Stimulated activated CD4-positive, alpha-beta T cell treated with anti-CD3 and anti-CD28 coated beads, Interleukin-1b, Interleukin-23, amount 100 ng/mL, for 24 hours (primary cell): ENCODE measurements around the gene ARL8A.
"Not testable (repeated sequence)": the region's sequence is repeated elsewhere in the genome, so short reads cannot be mapped to it uniquely, and the experiment has no call there.

Experiments used
- DNase-seq, 4 experiments: peaks; one replicate each; pipeline ENCODE4 v3.0.0-alpha.2; 2020; ENCODE audit warnings: low read depth in 4 of 4, low spot score in 1 of 4

ARL8A gene

DNA sequence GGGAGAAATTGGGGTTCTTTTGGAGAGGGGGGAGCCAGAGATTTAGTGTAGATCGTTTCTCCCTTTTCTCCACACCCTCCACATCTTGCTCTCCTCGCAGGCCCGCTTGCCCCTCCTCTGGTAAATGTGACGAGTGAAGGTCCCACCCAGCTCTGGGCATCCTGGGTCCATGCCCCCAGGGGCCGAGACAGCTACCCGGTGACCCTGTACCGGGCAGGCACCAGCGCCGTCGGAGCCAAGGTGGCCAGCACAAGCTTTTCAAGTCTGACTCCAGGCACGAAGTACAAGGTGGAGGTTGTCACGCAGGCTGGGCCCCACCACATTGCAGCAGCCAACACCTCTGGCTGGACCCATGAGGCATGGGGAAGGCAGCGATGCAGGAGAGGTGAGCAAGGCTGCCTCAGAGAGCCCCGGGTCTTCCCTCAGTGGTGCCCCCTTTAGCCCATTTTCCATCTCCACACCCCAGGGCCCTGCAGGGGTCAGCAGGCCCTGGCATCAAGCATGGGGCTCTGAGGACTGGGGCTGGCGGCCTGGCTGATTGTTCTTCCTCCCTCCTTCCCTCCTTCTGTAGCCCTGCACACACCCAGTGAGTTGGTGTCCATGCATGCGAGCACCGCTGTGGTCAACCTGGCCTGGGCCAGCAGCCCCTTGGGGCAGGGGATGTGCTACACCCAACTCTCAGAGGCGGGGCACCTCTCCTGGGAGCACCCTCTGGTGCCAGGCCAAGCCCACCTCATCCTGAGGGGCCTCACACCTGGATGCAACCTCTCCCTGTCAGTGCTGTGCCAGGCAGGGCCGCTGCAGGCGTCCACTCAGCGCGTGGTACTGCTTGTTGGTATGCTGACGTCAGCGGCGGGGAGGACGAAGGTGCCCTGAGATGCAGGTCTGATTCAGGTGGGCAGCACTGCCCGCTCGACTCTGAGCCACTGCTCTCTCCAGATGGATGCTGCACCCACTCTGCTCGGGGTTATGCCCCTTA lies 32.7 kb upstream of the ARL8A start:
- no peak for DNase-seq

DNA sequence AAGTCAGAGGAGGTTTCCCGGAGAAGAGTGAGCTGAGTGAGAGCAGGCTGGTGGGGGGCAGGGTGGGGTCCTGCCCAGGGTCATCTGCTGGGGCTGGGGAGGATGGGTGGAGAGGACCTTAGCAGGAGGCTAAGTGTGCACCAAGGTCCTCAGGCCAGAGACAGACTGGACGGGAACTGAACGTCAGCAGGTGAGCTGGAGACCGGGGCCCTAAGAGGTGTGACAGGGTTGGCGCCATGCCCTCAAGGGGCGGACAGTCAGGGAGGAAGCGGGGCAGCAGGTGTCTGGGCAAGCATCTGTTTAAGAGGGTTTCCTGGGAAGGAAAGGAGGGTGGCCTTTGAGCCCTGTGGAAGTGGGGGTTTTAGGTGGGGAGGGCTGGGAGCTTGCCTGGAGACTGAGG lies 29.5 kb upstream of the ARL8A start:
- DNase-seq: no peak

DNA sequence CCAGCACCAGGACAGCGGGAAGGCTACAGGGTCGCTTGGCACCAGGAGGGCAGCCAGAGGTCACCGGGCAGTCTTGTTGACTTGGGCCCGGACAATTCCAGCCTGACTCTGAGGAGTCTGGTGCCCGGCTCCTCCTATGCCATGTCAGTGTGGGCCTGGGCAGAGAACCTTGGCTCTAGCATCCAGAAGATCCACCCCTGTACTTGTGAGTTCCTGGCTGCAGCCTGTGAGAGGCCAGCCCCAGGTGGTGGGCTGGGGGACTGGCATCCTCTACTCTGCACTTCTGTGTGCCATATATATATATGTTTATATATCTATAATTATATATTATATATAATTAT lies 27.4 kb upstream of the ARL8A start:
- DNase-seq: no peak

DNA sequence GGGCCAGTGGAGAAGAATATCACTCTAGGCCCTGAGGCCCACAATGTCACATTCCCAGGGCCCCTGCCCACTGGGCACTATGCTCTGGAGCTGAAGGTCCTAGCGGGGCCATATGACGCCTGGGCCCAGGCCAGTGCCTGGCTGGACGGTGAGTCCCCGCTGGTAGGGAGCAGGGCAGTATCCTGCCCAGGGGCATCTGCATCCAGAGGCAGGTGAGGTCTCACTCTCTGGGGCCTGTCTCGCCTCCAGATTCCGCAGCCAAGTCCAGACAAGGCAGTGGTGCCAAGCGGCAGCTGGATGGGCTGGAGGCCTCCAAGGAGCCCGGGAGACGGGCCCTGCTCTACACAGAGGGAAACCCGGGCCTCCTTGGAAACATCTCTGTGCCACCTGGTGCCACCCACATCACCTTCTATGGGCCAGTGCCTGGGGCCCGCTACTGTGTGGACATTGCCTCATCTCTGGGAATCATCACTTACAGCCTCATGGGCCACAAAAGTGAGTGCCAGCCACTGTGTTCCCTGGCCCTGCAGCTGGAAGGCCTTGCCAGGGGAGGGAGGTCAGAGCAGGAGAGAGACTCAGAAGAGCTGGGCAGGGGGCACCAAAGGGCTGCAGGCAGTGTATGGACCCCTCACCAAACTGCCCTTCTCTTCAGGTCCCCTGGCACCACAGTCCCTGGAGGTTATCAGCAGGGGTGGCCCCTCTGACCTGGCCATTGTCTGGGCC lies 26.9 kb upstream of the ARL8A start:
- DNase-seq: no peak

DNA sequence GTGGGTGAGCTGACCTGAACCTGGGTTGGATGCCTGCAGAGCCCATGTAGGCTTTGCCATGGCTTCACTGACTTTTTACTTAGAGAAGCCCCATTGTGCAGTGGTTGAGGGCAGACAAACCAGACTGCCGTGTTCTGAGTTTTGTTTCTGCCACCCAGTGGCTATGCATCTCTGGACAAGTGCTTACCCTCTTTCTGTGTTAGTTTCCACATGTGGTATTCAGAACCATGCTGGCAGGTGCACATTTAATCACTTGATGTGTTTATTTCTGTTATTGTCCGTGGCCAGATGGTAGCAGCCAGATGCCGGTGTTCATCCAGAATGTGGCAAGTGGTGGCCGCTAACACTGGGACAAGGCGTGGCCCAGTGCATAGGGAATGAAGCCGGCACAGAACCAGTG lies 26.2 kb upstream of the ARL8A start:
- no peak for DNase-seq

DNA sequence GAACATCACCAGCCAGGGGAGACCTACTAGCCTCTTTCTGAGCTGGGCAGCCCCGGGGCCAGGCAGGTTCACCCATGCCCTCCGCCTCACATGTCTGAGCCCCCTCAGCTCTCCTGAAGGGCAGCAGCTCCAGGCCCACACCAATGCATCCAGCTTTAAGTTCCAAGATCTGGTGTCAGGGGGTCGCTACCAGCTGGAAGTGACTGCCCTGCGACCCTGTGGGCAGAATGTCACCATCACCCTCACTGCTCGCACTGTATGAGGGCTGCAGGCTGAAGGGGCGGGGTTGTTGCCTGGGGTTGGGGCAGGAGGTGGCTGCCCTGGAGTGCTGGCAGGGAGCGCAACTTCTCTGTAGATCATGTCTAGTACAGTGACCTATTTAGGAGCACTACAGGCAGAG lies 24.3 kb upstream of the ARL8A start:
- no peak for DNase-seq

DNA sequence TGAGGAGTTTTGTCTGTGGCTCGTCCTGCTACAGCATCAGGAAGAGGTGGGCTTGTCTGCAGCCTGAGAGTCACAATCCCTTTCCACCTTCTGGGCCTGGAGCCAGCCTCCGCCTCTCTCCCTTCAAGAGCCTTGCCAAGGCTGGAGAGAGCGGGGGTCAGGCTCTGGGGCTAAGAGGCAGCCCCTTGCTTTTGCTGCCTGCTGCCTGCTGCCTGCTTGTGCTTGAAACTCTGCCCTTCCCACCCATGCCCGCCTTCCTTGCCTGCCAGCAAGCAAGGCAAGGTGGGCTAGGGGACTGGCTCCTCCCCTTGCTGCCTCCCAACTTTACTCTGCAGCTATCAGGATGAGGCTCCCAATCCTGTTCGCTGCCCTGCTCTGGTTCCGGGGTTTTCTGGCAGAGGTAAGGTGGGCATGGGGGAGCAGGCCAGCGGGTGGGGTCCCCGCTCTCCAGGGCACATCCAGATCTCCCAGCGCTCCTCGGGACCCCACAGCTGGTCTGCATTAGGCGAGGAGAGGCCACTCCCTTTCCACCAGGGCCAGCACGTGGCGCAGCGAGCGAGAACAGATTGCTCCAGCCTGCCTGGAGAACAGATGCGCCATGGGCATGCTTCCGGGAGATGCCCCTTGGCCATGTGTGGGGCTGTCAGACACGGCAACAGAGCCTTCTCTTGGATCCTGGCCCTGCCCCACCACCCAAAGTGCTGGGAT lies 23.3 kb upstream of the ARL8A start:
- no peak for DNase-seq

DNA sequence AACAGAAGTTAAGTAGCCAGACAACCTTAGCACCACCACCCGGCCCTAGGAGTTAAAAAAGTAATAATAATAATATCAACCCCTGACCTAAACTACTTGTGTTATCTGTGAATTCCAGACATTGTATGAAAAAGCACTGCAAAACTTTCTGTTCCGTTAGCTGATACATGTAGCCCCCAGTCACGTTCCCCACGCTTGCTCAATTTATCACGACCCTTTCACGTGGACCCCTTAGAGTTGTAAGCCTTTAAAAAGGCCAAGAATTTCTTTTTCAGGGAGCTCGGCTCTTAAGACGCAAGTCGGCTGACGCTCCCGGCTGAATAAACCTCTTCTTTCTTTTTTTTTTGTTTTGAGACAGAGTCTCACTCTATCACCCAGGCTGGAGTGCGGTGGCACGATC lies 22.5 kb upstream of the ARL8A start:
- not testable (repeated sequence) for DNase-seq

DNA sequence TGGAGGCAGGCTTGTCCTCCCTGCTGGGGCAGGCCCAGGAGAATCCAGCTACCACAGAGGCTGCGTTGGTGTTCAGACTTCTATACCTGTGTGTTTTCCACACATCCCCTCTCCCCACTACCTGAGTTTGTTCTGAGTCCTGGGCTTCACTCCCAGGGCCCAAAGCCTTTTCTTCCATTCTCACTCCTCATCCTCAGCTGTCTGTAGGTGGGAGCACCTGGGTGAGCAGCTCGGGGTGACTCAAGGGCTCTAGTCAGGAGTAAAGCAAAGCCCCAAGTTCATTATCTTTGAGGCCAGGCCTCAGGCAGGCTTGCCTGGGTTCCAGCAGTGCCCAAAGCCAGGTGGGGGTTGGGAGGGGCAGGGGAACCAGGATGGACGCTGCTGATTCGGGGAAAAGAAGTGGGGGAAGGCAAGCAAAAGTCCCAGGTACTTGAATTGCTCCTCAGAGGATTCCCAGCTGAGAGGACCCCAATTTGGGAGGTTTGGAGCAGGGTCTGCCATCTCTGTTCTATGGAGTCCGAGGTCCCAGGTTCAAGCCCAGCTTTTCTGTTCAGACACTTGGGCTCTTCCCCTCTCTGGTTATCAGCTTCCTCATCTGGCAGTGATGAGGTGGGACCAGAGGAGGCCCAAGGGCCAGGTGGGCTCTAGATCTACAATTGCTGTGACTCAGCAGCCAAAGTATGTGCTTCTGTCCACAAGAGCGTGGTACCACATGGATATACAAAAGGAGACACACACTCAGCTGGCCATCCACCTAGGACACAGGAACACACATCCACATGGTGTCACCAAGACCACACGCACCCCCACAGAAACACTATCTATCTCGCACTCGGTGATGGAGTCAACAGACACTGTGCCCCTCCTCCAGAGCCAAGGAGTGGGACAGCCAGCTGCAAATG lies 21.7 kb upstream of the ARL8A start:
- DNase-seq: no peak

DNA sequence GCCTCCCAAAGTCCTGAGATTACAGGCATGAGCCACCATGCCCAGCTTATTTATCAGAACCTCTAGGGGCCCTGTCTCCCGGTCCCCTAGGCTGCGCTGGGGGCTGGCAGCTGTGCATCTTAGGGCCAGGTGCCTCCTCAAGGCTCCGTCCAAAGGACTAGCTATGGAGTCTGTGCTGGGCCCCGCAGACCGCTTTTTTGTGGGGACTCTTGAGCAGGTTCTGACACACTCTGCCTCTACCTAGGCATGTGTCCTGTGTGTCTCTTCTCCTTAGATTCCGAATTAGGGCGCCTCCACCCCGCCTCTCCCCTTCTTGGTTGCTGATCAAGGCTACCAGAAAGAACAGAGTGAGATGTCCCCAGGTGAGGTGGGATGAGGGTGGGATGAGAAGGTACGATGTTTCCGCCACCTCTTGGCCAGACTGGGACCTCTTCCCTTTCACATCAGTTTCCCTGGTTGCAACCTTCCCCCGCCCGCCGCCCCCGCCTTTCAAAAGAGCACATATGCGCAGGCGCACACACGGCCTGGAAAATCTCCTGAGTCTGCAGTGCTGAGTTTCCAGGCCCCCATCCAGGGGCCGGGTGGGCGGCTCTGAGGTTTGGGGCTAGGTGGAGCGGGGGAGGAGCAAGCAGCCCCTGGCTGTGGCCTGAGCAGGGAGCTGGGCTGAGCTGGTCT lies 20.9 kb upstream of the ARL8A start:
- DNase-seq: peak in 2 of 4 experiments; percentile 44 to 69

DNA sequence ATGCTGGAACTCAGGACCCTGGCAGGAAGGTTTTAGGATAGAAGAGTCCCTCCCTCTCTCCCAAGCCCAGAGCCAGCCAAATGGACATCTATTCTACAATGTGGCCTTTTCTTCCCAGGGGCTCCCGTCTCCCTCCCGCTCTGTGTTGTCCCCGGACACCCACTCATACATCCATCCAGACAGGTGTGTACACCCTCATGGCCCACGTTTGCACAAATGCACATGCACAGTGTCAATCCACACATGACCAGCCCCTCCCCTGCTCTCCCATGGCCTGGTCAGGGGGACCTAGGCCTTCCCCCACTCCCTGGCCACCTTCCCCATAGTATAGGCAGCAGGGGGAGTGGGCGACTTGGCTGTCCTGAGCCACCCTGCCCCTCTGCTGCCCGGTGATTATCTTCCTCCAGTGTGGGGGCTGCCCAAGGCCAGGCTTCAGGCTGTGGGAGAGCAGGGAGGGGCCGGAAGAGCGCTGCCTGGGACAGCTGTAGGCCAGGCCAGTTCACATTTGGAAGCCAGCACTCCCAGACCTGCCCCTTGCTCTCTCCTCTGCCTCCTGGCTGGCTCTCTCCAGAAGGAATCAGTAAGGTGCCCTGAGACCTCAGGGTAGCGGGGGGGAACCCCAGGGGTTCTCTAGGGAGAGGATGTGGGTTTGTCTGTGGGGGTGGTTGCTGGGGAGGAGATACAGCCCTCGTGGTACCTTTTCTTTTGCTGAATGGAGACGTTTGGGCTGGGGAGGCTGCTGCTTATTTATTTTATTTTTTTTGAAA lies 19.9 kb upstream of the ARL8A start:
- peak in 2 of 4 experiments; percentile 42 to 67 for DNase-seq

DNA sequence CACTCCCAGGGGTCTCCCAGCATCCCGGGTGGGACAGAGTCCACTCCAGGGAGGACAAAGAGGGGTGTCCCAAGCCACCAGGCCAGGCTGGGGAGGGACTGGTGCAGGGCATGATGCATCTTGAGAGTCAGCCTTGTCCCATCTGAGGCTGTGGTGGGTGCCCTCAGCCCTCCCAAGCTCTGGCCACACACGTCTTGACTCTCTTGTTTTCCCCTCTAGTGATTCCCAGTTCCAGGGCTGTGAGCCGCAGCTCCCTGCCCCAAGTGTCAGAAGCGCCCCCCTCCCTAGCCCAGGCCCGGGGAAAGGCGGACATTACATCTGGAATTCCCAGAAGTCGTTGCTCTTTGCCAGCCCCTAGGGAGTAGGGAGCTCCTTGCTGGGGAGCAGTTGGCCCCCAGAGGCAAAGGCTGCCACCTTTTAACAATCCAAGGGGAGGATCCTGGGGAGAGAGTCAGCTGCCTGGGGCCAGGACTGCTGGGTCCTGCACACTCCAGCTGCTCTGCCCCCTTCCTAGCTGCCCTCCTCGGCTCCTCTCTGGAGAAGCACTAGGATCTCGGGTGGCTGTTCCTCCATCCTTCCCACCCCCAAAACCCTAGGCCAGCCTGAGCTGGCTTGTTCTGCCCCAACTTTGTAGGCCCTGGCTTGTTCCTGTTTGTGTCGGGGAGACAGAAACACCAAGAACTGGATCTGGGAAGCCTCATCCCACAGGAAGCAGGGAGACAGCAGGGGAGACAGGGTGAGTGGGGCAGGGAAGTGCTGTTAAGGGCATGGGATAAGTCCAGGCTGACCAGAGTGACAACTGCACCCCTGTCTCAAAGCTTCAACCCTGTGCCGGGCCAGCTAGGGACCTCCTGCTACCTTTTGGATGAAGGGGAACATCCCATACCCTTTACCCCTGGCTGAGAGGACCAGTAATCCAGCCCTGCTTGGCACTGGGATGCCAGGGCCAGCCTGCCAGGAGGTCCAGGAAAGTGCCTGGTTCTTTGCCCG lies 19.0 kb upstream of the ARL8A start:
- no peak for DNase-seq

DNA sequence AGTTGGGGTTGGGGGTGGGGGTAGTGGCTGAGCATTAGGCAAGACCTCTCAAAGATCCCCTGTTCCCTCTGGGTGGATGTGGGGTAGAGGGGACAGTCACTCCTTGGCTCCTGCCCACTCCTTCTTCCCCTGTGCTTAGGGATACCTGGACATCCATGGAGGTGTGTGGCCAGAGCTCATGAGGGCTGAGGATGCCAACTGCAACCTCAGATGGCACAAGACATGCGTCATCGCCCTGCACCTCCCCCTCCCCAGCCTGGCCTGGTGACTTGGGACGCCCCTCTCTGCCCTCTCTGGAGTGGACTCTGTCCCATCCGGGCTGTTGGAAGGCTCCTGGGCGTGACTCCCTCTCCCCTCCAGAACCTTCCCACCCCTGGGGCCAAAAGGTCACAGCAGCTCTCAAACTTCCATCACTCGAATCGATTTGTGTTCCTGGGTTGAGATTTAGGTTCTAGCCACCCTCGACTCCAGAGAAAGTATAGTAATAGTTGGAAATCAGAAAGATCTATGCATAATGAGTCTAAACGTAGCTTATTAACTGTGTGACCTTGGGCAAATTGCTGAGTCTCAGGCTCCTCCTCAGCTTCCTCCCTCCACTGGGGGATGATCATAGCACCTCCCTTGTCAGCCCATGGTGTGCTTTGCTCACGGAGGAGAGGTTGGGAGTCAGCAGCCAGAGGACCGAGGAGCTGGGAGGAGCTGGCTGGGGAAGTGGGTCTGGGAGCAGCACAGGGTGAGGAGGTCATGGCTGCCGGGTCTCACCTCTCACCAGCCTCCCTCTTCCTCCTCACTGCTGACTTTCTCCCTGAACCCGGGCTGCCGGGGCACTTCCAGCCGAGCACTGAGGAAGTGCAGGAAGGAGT lies 18.1 kb upstream of the ARL8A start:
- no peak for DNase-seq

DNA sequence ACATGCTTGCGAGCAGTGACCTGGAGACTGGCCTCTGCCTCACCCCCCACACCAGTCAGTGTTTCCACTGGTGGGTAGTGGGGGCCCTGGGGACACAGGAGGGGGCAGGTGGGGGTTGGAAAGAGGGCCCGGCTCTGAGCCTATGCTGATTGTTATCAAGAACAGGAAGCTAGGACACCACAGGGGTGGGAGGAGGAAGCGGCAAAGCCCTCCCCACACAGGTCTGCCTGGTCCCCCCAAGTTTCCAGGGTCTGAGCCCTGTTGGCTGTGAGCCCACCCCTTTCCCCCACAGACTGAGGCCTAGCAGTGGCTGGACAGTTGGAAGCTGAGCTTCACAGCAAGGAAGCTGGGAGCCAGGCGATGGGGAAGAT lies 17.5 kb upstream of the ARL8A start:
- no peak for DNase-seq

DNA sequence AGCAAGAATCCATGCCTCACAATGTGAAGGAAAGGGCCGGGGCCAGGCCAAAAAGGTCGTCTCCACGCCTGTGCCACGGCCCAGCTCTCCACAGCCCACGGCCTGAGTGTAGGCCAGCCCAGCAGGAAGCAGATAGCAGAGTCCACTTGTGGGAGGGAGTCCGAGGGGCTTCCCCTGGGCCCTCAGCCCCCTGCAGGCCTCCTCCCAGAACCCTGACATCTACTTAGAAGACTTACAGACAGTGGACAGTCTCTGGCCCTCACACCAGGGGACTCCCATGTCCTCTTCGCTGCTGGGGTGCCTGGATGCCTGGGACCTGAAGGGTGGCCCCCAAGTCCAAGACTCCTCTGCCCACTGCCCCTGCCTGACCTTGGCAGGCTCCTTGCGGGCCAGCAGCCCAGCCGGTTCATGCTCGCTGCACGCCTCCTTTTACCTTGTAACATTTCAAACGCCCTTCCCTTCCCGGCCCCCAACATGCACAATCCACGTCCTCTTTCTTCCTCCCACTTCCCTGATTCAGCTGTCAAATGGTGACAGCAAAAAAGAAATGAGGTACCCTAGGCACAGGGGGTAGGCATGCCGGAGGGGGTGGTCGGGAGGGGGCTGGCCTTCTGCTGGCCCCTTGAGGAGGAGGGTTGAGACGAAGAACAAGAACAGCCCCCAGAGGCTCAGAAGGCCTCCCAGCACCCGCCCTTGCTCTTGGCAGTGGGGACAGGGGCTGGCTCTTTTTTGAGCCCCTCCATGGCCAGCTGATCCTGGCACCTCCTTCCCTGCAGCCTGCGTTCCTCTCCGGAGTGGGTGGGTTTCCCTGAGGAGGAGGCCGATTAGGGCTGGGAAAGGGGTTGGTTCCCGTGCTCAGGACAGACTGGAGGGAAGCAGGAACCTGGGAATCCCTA lies 16.9 kb upstream of the ARL8A start:
- no peak for DNase-seq

DNA sequence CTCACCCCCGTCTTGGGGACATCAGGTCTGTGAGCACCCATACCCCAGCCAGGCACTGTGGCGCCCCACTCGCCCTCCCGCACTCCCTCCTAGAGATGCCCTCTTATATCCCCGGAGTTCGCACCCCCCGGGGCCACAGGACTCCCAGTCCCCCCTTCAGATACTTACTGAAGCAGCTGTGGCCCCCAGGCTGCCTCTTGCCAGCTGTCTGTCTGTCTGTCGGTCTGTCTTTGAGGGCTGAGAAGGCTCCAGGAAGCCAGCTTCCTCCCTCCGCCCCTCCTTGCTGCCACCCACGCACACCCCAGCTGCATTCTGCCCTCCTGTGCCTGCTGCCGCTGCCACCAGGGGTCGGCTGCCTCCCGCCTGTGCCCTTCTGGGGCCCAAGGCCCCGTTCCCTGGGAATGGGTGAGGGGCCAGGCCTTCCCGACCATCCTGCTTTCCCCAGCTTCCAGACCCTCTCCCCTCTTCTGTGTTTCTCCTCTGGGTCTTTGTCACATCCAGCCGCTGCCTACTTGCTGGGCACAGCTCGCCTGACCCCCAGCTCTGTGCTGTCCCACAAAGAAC lies 15.9 kb upstream of the ARL8A start, which contains the start of gene PTPN7:
Gene PTPN7, minus strand, starts transcription at position 226 of the 564 bp plus-strand sequence. CDS start 1,200 bp downstream, outside the sequence.
- peak; percentile 75 to 89 (median 82) for DNase-seq
